SKM-1 treated with dmso at 0.1 percent for 144 hours (cell line): ENCODE results near the gene CCNK.

Experiments
- DNase-seq: peaks from one replicate; lab custom pipeline; 2025; ENCODE audit not compliant: unreplicated experiment; lab: John Stamatoyannopoulos, UW

CCNK gene

DNA sequence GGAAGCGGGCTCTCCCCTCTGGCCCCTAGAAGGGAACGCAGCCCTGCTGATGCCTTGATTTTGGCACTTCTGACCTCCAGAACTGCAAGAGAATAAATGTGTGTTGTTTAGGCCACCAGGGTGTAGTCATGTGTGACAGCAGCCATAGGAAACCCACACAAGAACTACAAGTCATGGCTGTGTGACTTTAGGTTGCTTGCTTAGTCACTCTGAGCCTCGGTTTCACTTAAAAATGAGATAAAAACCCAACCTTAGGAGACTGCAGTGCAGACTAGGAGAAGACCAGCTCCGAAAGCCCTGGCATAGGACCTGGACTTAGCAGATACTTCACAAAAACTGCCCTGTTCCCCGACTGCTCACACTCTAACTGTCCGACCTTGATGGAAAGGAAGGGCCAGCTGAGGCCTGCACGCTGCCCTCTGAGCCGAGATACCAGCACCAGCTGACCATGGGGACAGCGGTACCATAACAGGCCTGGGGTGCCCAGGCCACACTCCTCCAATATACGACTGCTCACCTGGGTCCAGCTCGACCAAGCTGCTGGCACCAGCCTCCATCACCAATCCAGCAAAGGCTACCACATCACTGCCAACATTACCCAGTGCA is 69.3 kb downstream of the CCNK start:
- DNase-seq, result no peak

DNA sequence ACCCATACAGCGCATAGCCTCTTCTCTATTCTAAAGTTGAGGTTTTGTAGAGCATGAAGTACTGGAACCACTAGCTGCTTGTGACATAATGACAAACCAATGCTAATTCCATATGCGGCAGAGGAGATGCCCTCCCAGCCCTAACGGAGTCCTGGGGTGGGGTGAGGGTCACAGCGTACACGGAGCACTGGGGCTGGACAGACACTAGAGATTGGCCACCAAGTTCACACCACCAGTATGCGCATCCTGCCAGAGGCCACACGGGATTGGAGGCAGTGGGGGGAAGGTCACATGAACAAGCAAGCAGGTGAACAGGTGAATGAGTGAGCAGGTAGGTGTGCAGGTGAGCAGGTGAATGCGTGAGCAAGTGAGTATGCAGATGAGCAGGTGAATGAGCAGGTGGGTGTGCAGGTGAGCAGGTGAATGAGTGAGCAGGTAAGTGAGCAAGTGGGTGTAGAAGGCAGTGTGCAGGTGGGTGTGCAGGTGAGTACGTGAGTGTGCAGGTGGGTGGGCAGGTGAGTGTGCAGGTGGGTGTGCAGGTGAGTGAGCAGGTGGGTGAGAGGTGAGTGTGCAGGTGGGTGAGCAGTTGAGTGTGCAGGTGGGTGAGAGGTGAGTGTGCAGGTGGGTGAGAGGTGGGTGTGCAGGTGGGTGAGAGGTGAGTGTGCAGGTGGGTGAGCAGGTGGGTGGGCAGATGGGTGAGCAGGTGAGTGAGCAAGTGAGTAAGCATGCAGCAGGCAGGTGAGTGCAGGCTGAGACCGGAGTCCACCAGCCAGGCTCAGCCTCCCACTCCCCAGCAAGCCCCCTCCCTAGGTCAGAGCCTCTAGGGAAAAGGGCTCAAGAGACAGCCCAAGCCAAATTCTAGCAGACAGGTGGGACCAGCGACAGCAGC is 70.1 kb downstream of the CCNK start:
- DNase-seq, result no peak

DNA sequence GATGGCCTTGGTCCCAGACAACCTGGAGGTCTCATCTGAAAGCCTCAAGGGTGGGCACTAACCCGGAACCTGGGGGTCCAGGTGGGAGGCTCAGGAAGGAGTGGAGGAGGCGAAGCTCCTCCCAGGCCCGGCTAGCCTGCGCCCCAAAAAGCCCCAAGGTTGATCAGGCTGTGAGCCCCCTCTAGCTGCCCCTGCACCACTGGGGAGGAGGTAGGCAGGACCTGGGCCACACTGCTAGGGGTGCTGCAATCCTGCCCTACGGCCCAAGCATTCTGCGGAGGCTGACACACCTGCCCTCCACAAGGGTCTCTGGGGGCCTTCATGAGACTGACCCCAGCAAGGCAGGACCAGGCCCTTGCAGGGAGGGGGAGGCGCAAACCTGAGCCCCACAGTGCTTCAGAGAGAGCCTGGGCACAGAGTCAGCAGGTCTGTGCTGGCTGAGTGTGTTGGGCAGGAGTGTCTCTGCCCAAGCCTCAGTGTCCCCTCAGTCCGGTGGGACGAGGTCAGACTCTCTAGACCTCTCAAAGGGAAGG is 70.9 kb downstream of the CCNK start:
- no peak for DNase-seq

DNA sequence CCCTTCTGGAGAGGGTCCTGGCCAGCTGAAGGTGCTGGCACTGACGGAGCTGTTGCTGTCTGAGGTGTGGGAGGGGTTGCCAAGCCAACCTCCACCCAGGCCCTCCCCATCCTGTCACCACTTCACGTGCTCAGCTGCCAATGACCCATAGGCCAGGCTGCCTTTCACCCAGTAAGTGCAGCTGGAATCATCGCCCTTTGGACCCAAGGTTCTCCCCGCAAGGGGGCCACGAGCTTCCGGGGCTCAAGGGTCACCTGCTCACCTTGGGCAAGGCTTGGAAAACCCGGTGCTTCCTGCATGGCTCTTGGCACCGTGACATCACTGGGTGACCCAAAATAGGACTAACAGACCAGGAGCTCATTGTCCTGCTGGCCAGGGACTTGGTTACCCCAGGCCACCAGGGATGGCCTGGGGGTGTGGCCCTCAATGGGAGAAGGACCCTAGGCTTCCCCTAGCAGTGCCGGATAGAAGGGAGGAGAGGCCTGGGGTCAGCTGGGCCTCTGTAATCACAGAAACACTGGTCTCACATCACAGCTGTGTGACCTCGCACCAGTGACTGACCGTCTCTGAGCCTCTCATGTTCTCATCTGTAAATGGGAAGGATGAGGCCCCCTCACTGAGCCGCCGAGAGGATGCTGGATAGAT is 71.5 kb downstream of the CCNK start:
- DNase-seq, result no peak

DNA sequence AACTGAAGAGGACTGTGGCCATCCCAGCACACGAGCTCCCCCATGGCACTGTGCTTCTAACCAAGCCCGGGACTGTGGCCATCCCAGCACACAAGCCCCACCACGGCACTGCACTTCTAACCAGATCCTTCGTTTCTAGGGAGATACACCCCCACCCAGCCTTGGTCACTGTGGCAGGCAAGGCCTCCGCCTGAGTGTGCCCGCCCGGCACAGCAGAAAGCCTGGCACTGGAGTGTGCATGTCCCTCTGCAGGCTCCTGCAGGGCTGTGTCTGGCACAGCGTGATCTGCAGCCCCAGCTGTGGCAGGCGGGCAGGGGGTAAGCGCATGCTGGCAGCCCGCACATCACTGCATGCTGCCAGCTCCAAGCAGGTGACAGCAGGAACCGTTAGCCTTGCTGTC is 73.0 kb downstream of the CCNK start:
- no peak for DNase-seq

DNA sequence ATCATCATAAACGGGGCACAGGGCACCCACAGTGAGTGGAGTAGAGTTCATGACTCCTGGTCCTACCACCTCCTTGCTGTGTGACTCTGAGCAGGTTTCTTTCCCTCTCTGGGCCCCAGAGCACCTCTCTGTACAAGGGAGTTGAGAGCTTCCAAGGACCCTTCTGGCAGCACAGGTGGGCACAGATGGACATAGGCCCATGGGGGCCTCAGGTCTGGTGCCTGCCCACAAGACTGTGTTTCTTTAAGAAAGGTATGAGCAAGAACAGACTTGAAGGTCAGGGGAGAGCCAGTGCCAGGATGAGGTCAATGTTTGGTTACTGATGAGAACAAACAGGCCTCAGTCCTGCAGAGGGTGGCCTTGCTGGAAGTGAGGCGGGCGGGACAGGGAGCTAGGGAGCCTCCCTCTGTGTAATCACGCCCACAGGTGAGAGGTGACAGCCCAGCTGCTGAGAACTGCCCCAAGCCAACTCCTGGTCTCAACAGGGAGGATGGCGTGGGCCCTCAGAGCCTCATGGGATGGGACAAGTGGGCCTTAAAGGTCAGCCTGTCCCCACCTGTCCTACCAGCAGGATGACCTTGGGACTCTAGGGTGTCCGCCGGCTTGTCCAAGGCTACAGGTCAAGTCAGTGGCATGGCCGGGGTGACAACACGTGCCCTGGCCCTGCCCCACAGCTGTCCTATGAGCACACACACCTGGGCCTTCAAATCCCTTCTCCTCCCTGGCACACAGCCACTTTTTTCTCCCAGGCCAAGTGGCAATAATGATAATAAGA is 73.7 kb downstream of the CCNK start:
- no peak for DNase-seq

DNA sequence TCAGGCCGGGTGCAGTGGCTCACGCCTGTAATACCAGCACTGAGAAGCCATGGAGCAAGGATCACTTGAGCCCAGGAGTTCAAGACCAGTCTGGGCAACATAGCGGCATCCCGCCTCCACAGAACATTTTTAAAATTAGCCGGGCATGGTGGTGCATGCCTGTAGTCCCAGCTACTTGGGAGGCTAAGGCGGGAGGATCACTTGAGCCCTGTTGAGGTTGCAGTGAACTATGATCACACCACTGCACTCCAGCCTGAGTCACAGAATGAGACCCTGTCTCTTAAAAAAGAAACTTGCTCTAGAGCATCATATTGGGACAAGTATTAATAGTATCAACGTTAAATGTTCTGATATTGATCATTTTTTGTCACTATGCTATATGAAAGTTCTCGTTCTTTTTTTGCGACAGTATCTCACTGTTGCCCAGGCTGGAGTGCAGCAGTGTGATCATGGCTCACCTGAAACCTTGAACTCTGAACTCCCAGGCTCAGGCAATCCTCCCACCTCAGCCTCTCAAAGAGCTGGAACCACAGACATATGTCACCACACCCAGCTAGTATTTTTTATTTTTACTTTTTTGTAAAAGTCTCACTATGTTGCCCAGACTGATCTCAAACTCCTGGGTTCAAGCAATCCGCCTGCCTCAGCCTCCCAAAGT is 75.1 kb downstream of the CCNK start:
- no peak for DNase-seq

DNA sequence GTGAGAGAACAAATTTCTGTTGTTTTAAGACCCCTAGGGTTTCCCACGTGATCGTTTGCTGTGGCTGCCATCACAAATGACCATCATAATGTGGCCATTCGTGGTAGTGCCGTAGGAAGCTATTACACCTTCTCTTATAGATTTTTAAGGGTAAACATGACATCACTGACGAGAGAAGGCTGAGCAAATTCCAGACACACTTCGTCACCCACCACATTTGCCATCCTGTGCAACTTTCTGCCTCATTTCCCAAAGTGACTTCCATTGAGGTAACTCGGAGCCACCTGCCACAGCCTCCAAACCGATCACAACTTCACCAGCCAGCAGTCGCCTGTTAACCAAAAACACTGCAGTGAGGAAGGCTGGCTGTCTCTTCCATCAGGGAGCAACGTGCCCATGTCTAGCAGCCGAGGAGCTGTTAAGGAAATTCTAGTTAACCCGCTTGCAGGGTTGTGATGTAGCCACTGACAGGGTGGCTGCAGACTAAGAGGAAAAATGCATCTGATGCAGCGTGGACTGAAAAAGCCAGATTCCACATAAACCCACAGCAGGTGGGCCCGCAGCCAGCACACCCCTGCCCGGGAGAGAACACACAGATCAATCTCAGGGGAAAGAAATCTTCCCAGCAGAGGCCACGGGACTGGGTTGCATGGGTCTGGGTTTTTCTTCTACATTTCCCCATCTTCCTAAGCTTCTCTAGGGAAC is 78.2 kb downstream of the CCNK start:
- no peak for DNase-seq

DNA sequence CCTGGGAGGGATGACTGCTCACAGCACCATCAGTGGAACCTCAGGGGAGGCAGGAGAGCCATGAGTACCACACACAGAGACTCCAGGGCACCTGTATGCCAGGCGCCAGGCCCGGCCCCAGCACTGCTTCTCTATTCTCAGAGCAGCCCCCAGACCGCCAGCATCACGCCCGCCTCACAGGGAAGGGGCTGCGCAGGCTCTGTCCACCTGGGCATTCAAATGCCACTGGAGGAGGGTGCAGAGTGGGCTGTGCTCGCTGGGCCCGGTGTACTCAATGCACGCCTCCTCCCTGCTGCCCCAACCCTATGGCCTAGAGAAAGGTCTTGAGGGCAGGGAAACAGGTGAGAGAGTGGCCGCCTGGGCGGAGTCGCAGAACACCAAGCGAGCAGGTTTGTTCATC is 79.2 kb downstream of the CCNK start:
- DNase-seq, result no peak

DNA sequence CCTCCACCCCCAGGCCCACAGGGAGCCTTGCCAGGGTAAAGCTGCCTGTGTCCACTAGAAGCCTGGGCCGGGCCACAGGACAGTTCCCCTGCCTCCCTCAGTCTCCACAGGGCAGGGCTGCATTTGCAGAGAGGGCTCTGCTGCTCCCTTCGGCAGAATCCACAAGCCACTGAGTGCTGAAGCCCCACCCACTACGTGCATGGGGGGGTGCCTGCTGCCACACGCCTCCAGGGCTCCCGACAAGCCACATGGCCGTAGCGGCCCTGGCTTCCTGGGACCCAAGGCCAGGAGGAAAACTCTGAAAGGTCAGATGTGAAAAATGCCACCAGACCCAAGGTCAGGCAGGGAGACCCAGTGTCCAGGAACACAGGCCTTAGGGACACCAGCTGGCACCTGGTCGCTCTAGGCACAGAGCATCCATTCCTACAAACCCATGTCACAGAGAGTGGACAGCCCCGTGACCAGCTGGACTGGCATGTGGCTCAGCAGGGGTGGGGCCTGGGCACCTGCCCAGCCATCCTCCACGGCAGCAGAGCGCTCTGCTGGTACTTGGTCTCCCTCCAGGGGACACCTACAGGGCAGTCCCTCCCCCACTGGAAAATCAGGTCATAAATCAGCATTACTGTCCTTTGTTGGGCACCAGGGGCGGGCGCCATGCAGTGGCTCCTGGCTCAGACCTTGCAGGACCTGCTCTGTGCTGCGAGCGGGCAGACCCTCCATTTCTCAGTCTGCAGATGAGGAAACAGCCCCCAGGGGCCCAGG is 79.9 kb downstream of the CCNK start:
- no peak for DNase-seq

DNA sequence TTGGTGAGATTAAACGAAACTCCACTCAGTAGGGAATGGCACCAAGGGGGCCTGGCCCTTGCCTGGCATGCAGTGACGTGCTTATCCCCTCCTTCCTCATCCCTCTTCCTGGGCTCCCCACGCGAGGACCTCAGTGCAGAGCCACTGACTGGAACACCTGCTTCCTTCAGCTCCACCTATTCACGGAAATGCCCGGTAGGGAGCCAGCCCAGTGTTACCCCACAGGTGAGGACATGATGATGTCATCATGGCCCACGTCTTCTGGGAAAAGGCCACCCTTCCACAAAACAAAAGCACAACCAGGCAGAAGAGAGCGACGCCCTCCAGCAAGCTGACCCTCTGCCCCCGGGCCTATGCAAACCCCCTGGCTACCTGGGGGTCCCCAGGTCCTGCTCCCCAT is 80.7 kb downstream of the CCNK start:
- DNase-seq, result no peak
